DMS153 treated with DMSO at 0.1 percent for 48 hours (cell line): ENCODE measurements around the gene SPEN.
"Not testable (repeated sequence)": the region's sequence is repeated elsewhere in the genome, so short reads cannot be mapped to it uniquely, and the experiment has no call there.

Experiments used
- DNase-seq: peaks from one replicate; lab custom pipeline; 2025; ENCODE audit not compliant: unreplicated experiment; lab: John Stamatoyannopoulos, UW

Gene SPEN

GRCh38 chr1:15977947-15978346, 130.4 kb downstream of the SPEN start:
- not testable (repeated sequence) for DNase-seq

GRCh38 chr1:15981679-15982078, 134.2 kb downstream of the SPEN start:
- no peak for DNase-seq

DNA sequence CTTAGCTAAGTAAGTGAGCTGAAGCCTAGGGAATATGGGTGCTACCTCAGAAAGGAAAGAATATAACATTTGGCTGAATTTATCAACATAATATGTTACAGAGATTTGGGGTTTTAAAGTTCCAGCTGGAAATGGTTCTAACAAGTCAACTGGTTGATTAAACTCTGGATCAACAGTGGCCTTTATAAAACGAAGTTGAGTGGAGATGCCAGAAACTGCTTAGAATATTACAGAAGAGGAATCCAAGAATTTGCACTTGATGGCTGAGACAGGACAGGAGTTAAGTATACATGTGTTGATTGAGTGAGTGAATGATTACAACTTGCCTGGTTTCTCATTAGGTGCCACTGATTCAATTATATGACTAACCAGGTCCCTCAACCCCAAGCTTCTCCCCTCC, 135.8 kb downstream of the SPEN start:
- no peak for DNase-seq

- no peak for DNase-seq
Measured at GRCh38 chr1:15985611-15986297, 138.2 kb downstream of the SPEN start.

GRCh38 chr1:15988856-15989736, 141.6 kb downstream of the SPEN start:
- no peak for DNase-seq

DNA sequence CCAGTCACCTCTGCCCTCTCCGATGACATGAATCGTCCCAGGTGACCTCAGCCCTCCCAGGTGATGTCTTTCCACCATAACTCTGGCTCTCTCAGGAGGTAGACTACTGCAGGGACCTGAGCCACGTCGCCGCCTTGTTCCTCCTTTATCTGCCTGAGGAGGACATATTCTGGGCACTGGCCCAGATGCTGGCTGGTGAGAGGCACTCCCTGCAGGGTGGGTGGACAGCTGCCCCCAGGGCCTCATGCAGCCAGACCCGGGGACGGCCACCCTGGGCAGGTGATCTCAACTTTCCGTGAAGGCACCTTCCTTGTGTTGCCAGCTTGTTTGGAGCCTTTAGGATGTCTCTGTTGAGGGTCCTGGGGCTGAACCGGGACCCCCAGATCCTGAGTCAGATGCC, 142.3 kb downstream of the SPEN start:
- DNase-seq = no peak
